NCI-H69 (cell line): Measurements from ENCODE around the gene RYR2.
"Not testable (repeated sequence)": the region's sequence is repeated elsewhere in the genome, so short reads cannot be mapped to it uniquely, and the experiment has no call there.

Experiments used
- DNase-seq: peaks from one replicate; lab custom pipeline; 2025; lab: John Stamatoyannopoulos, UW

The RYR2 gene

DNA sequence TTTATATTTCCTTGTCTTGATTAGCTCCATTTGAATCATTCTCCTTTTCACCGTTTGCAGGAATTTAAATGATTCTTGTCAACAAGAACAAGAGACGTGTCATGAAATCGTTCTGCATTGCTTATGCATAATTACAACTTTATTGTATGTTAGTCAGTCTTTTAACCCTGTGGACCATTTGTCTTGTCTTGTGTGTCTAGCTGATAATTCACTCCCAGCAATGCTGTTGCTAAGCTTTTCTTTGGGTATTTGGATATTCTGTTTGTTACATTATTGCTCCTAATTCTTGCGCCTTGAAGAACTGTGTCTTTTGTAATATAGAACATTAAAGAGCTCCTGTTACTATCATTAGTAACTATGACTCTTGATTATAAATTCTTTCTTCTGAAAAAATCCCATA, 311.9 kb downstream of the RYR2 start:
- DNase-seq = no peak

DNA sequence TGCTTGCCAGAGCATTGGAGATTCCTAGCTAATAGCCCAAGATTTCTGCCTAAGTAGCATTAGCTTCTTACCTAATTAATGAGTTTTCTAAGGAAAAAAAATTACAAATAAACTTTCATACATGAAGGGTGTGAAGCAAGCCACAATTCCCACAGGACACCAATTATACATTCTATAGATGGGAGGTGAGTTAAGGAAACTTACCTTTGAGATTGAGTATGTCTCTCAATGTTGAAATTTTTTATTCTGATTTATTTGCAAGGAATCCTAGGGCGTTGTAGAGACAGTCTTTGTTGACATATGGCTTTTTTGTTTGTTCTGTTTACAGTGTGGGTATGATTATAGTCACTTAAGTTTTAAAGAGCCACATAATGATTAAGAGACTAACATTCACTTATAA, 313.0 kb downstream of the RYR2 start:
- DNase-seq = no peak

DNA sequence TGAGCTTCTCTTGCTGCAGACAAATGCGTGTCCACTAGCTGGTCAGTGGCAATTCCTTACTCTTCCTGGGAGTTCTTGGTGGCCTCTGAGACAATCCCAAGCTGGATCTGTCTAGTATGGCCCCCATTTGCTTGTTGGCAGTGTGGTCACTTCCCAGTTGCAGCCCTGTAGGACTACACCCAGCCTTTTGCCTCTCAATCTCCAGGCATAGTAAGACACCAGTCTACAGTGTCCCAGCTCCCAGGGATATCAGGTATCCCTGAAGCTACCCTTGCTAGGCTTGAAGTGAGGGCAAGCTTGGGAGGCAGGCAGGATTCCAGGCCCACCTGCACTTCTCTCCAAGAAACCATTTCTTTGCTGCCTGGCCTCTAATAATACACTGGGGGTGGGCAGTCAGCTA, 316.6 kb downstream of the RYR2 start:
- DNase-seq = no peak

DNA sequence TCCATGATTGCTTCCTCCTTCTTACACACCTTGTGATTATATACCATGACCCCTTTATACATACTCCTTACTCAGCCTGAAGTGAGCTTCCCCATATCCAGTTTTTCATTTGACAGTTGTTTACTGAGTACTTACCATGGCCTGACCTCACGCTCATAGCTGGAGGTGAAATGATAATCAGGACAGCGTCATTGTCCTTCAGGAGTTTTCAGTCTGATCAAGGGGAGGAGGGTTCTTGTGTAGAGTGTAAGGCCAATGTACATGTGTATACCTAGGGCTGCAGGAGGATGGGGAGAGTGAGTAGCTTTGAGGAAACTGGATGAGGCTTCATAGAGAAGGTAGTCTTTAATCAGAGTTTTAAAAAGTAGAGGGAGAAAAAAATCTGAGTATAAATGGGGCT, 325.8 kb downstream of the RYR2 start:
- no peak for DNase-seq

DNA sequence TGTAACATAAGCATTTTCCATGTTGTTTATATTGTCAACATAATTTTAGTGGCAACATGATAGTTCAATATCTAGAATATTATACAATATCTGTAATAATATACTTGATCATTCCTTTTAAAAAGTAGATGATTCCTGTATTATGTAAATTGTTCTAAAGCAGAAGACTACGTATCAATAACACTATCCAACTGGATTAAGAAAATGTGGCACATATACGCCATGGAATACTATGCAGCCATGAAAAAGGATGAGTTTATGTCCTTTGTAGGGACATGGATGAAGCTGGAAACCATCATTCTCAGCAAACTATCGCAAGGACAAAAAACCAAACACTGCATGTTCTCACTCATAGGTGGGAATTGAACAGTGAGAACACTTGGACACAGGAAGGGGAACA, 329.5 kb downstream of the RYR2 start:
- DNase-seq = not testable (repeated sequence)

DNA sequence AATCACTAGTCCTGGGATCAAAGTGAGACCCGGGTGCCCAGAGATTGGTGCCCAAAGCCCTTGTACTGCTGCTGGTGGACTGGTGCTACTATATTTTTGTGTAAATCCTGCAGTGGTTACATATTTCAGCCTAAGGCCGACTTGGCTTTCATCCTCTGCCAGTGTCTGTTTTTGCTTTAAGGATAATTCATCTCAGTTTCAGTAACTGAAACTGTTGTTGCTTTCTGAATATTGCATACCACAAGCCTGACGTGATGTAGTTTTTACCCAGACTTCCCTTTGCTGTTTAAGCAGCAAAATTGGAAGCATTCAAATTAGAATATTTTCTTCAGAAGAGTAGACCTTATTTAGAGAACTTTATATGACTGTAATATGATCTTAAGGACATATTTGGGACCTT, 341.8 kb downstream of the RYR2 start:
- DNase-seq = no peak

DNA sequence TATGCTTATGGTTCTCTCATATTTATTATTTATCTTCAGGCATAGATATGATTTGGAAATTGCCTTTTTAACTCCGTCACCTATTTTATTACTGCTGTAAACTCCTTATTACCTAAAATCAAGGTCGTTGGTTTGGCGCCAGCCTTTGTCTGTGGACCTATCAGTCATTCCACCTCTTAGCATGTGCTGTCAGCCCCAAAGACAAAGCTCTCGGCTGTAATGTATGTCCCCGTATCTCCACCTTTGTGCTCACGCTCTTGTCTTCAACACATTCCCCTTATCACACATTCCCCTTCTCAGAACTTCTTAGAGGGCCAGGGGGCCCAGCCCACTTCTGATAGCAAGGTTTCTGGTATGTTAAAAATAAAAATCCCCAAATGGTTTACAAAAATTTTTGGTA, 342.2 kb downstream of the RYR2 start:
- no peak for DNase-seq

DNA sequence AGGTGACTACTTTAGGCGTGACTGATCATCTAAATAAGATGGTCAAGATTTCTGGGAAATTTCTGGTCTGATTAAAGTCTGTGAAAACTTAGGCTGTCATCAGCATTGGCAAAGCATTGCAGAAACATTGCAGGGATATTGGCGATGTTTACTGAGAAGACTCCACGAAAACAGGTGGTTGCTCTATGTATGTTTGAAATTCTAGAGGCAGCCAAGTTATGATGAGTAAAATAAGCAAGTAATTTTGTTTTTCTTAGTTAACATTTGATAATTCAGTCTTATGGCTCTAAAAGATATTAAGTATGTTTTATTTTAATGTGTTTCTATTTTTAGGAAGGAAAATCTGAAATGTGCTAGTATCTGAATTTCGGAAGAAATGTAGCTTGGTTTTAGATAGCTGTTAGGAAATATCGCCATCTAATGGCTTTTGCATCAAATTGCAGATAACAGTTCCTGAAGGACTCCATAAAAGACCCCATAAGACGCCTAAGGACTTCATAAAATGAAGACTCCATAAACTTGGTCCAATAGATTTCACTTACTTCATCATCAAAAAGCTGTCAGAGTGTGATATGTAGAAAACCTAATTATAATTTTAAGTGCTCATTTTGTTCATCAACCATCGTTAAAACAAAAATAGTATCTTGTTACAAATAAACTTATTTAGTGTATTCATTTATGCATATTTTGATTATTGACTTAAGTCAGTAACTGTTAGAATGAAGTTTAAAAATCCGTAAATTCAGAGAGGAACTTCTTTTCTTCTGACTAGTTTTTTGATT, 344.6 kb downstream of the RYR2 start:
- DNase-seq = peak; percentile 47

DNA sequence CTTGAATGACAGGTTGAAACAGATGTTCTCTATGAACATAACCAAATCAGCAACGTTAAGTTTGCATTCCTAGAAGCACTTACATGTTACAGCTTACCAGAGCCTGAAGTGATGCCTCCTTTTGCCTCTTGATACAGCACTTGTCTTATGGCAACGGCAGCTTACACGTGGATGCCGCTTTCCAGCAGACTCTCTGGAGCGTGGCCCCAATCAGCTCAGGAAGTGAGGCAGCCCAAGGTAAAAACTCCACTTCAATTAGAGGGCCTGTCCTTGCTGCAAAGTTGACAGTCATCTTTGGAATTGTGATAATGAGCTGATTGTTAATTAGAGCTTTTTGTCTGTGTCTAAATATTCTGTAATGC, 345.1 kb downstream of the RYR2 start:
- no peak for DNase-seq

DNA sequence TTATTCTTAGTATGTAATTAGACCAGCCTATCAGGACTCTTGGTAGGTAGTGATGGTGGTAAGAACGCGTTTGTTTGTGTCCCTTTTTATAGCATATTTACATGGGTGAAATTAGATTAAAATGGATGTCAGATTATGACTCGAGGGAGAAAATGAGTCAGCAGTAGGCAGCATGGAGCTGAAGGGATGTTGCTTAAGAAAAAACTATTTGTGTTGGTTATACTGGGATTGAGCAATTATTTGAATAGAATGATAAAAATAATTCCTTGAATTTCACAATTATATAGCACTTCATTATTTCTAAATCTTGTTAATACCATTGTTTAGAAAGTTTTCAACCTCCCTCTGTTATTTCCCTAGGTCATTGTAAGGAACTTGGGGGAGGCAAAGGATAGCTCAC, 348.8 kb downstream of the RYR2 start:
- no peak for DNase-seq

DNA sequence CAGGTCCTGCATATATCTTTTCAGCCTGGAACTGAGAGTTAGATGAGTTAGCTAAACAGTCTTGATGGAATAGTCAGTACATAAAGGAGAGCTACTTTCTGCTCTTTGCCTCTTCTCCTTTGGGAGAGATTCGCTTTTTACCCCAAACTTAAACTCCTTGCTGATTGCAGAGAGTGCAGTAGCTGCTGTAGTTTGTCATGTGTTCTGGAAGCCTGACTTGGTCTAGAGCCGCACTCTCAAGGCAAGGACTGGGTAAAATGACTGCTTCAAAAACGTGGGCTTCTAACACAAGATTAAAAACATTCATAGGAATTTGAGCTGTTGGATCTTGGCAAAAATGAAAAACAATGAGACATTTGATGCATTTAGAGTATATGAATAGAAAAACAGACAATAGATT, 351.6 kb downstream of the RYR2 start:
- no peak for DNase-seq

DNA sequence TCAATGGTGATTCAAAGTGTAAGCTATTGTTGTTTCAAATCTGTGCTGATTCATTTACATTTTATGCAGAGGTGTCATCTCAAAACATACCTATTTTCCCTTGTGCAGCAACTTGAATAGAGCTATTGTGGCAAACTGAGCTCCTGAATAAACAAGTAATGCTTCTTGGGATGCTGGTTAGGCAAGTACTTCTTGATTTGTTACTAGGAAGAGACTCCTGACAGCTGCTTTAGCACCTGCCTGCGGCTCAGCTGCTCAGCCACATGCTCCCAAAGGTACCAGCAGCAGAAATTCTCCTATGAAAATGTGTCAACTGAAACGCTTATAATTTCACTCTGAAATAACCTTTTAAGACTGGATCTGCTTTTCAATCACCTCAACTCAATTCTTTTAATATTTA, 352.3 kb downstream of the RYR2 start:
- DNase-seq = no peak

DNA sequence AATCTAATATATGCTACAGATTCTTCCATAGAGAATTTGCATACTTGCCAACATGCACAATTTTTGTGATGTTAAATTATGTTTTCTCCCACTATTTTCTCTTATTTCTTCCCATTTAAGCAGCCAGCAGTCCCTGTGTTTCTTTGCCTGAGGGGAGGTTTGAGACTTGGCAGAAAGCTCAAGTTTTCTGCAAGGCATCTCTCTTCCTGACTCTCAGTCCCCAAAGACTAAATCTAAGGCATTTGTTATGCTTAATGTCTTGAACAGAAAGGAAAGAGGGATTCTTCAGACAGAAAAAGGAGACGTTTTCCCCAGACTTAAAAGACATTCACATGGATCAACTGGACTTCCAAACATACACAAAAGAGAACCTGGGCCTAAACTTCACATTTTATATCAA, 354.4 kb downstream of the RYR2 start:
- no peak for DNase-seq

DNA sequence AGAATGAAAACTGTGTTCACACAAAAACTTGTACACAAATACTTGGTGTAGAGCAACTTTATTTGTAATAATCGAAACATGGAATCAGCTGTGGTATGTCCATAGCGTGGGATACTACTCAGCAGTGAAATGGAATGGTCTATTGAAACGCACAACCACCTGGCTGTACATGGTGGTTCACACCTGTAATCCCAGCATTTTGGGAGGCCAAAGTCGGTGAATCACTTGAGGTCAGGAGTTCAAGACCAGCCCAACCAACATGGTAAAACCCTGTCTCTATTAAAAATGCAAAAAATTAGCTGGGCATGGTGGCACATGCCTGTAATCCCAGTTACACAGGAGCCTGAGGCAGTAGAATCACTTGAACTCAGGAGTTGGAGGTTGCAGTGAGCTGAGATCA, 356.8 kb downstream of the RYR2 start:
- DNase-seq = no peak

DNA sequence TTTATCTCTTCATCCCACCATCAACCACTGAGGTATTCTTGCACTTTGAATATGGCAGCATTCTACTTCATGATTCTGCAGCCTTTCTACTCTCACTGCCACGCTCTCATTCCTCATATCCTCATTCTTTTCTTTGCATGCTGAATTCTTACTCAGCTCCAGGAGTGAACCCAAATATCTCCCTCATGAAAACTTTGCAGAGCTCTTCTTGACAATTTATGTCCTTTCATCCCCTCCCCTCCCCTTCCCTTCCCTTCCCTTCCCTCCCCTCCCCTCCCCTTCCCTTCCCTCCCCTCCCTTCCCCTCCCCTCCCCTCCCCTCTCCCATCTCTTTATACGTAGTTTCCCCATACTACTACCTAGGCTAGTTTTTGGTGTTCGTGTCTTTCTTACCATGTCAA, 363.9 kb downstream of the RYR2 start:
- no peak for DNase-seq

DNA sequence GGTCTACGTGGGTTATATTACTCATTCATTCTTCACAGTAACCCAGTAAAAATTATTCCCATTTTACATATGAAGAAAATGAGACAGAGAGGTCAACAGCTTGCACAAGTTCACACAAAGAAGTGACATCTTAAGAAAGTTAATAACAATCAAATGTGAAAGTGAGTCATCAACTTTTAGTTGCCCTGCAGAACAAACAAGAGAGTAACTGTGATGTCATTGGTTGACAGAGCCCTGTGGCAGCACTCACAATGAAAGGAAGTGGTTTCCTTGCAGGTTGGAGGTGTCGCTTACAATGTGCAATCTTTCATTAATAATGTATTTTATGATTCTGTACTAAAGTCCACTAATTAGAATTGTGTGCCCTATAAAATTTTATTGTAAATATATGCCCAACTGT, 369.6 kb downstream of the RYR2 start:
- no peak for DNase-seq

DNA sequence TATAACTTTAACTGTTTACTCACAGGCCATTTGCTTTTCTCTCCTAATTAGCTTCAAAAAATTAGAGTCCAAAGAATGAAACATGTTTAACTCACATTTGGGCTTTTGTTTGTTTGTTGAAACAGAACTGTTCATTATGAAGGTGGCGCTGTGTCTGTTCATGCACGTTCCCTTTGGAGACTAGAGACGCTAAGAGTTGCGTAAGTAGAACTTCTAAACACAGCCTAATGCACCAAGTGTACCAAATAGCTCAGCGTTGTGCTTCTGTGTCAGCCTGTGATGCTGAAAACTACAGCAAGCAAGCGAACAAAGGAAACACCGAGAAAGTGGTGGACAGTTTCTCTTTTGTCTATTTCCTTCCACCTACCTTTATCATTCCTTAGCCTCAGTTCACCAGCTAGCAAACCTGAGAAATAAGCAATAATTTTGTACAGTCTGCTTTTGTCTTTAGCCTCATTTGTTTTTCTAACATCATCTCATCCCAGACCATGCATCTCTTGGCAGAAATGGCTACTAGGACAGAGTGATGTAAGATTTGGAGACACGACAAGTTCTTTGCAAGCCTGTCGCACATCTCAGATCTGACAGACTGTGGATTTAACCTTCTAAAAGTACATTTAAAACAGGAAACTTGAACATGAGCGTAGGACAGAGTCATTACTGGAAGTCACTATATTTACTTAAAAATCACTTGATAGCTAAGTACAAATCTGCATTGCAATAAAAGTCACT, 375.1 kb downstream of the RYR2 start:
- DNase-seq = no peak

DNA sequence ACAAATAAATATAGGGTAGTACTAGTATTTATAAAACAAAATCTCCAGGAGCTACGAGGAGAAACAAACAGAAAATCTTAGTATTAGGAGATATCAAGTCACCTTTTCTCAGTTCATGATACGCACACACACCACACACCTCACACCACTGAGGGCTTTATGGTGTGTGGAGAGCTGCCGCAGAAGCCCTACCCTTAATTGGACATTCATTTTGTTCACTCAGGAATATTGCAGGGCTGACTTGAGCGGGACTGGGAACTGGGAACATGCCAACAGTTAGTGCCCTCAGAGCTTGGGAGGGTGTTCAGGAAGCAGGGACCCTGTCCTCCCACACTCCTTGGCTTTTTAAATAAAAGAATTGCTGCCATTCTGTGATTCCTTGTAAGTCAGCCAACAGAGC, 386.8 kb downstream of the RYR2 start:
- no peak for DNase-seq

DNA sequence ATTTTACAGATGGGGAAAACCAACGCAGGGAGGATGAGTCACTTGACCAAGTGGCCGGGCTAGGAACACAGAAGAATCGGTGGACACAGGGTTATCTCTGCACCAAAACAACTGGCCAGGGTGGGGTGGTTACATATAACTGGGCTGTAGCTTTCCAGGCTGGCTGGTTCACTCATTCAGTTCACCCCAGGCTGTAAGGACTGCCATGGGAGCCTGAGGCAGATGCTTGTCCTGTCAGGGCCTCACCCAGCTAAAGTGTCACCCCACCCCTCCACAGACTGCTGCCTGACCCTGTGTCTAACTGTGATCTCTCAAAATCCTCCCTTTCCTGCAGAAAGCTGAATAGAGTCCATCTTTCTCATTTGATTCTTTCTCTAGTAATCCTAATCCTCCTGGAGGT, 387.3 kb downstream of the RYR2 start:
- DNase-seq = no peak

DNA sequence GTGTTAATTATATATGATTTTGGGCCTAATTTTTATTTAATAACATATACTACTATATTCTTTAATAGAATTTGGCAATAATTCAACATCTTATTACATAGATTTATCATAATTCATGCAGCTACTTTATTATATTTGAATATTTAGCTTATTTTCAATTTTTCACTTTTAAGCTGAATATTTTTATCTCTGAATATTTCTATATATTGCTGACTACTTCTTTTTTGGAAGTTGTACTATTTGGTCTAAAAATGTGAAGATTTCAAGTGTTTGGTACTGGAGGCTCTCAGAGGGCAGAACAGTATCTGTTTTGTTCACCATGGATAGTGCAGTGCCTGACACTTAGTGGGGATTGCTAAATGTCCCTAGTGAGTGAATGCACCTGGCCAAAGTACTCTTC, 389.5 kb downstream of the RYR2 start:
- no peak for DNase-seq

DNA sequence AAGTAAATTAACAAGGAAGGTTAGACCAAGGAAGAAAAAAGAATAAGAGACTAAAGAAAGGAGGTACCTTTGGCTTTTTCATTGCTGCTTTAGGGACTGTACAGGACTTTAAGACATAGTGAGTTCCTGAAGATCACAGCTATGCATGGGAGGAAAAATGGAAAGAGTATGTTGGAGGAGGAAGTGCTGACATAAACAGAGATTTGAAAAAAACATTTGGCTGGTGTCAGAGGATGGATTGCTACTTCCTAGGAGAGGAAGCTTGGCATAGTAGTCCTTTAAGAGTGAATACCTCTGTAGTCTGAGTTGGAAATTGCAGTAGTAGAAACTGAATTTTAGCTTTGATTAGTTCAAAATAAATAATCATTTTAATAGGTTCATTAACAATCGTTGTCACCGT, 398.4 kb downstream of the RYR2 start:
- no peak for DNase-seq

DNA sequence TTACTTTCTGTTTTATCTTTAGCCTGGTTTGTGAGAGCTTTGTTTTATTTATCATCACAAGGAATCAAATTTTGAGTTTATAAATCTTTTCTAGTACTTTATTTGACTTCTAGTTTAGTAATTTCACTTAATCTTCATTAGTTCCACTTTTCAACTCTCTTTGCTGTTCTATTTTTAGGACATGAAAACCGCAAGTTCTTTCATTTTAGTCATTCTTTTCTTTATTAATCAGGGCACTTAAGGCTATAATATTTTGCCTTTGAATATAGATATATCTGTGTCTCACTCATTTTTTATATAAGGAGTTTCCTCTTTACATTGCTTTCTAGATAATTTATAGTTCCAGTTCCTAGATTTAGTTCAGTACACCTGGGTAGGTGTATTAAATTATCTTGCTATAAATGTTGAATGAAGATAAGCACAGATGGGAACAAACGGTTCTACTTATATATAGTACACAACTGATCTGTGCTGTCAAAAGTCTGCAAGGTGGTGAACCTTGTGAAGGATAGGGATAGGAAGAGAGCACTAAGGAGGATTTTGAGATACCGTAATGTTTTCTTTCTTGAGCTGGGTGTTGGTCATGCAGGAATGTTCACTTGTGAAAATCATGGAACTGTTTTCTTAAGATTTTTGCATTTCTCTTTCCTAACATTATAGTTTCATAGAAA, 402.3 kb downstream of the RYR2 start:
- DNase-seq = no peak

DNA sequence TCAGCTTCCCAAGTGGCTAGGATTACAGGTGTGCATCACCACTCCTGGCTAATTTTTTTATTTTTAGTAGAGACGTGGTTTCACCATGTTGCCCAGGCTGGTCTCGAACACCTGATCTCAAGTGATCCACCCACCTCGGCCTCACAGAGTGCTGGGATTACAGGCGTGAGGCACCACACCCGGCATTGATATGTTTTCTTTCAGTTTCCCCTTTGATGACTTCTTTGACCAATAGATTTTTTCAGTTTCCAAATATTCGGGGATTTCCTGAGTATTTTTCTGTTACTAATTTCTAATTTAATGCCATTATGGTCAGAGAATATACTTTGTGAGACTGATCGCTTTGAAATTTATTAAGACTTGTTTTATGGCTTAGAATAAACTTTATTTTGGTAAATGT, 406.1 kb downstream of the RYR2 start:
- no peak for DNase-seq
